Keratinocyte (primary cell): ENCODE results near the gene ZHX3.

ENCODE experiments used
- EZH2 ChIP-seq: IDR thresholded peaks from one replicate; pipeline ENCODE4 v1.6.1; 2012; ENCODE audit warnings: inconsistent platforms, mild to moderate bottlenecking, low read length, moderate library complexity
- TF ChIP-seq, protein P1 (sequence below), 3 experiments: IDR thresholded peaks in 1 of 3; conservative IDR thresholded peaks in 1 of 3; optimal IDR thresholded peaks in 1 of 3; 2 replicates in 2 of 3; 3 replicates in 1 of 3; pipeline versions ENCODE3 to v1.5.1; 2011; ENCODE audit warnings: low read length in 3 of 3, mild to moderate bottlenecking in 3 of 3, moderate library complexity in 2 of 3, control low read depth in 1 of 3, inconsistent platforms in 1 of 3; ENCODE audit not compliant: insufficient read depth in 2 of 3; ENCODE audit errors: extremely low read depth in 1 of 3

- TF ChIP-seq, protein P1, sequence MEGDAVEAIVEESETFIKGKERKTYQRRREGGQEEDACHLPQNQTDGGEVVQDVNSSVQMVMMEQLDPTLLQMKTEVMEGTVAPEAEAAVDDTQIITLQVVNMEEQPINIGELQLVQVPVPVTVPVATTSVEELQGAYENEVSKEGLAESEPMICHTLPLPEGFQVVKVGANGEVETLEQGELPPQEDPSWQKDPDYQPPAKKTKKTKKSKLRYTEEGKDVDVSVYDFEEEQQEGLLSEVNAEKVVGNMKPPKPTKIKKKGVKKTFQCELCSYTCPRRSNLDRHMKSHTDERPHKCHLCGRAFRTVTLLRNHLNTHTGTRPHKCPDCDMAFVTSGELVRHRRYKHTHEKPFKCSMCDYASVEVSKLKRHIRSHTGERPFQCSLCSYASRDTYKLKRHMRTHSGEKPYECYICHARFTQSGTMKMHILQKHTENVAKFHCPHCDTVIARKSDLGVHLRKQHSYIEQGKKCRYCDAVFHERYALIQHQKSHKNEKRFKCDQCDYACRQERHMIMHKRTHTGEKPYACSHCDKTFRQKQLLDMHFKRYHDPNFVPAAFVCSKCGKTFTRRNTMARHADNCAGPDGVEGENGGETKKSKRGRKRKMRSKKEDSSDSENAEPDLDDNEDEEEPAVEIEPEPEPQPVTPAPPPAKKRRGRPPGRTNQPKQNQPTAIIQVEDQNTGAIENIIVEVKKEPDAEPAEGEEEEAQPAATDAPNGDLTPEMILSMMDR (optimal IDR thresholded peaks at IDR 0.05 in 1 of 3, IDR thresholded peaks at IDR 0.05 in 1 of 3, conservative IDR thresholded peaks at IDR 0.05 in 1 of 3; ENCODE audit: extremely low read depth in 1 of 3, insufficient read depth in 2 of 3, low read length in 3 of 3) = no peak
- no peak for TF ChIP-seq EZH2
Observed at GRCh38 chr20:41352666-41353065, 35.1 kb upstream of the ZHX3 start.
